ENCODE data around the gene GPRC5A. TPM values are rescaled to one million over a fixed set of nuclear protein-coding genes. Genes with fewer than 3 reads are reported as not detected.
A peak's percentile ranks its signal among the peaks of the same experiment; 100 is the strongest.

The GPRC5A gene
- total and polyA plus RNA-seq, 2 donors (not counting 1 experiment from before 2014, with no cell fraction given): 4.8 to 46.8 TPM

DNA sequence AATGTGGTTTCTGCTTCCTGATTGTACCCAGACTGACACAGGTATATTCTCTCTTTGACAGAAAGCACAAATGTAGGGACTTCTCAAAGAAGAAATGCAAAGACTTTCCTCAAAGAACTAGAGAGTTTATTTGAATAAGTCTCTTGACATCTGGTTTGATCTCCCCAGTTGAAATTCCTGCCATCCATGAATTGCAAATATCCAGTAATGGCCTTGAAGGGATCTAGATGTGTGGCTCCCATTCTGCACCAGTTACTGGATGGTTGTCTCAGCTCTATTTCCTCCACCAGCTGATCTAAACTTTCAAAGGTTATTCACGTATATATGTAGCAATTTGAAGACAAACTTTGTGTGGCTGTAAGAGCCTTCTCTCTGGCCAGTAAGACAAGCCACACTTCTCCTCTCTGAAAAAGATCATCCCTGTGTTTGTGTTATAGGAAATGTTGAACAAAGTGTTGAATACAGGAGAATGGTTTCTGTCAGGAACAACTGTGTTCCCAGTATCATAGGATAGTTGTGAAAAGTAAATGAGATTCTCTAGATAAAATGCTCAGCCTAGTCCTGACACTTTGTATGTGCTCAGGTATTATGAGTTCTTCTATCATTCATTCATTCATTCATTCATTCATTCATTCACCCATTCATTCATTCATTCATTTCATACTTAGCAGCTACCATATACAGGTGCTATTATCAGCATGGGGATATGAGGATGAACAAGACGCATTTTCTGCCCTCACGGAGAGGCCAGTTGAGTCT lies 22.7 kb upstream of the GPRC5A start:
- no peak overlapping the region for H3K4me3 ChIP-seq (replicated peaks in 1 of 4; ENCODE audit: control extremely low read depth in 1 of 4, insufficient read depth in 1 of 4, low read depth in 3 of 4, low read length in 4 of 4)
- H3K27me3 ChIP-seq (ENCODE audit: control insufficient read depth, insufficient read depth, low read length): no peaks in the 10 kb centered on the region
- no peaks in the 10 kb centered on the region for H3K79me2 ChIP-seq (ENCODE audit: control insufficient read depth, insufficient read depth, low read length)
- DNase-seq (ENCODE audit: low read depth in 2 of 2): no peak
- no peaks in the 10 kb centered on the region for H3K9me3 ChIP-seq (ENCODE audit: control insufficient read depth, insufficient read depth, low read depth, low read length)
- TF ChIP-seq EZH2 (IDR thresholded peaks at IDR 0.05; ENCODE audit: low read length, missing control alignments): no peak
- TF ChIP-seq, protein P1, sequence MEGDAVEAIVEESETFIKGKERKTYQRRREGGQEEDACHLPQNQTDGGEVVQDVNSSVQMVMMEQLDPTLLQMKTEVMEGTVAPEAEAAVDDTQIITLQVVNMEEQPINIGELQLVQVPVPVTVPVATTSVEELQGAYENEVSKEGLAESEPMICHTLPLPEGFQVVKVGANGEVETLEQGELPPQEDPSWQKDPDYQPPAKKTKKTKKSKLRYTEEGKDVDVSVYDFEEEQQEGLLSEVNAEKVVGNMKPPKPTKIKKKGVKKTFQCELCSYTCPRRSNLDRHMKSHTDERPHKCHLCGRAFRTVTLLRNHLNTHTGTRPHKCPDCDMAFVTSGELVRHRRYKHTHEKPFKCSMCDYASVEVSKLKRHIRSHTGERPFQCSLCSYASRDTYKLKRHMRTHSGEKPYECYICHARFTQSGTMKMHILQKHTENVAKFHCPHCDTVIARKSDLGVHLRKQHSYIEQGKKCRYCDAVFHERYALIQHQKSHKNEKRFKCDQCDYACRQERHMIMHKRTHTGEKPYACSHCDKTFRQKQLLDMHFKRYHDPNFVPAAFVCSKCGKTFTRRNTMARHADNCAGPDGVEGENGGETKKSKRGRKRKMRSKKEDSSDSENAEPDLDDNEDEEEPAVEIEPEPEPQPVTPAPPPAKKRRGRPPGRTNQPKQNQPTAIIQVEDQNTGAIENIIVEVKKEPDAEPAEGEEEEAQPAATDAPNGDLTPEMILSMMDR (conservative IDR thresholded peaks at IDR 0.05 in 1 of 2, IDR thresholded peaks at IDR 0.05 in 1 of 2; ENCODE audit: low read depth in 1 of 2, low read length in 2 of 2): no peak
- no peak overlapping the region for H3K4me2 ChIP-seq (ENCODE audit: extremely low read depth, insufficient read depth, low read length)
- no peak overlapping the region for H2AFZ ChIP-seq (ENCODE audit: low read length)
- H3K9ac ChIP-seq (ENCODE audit: insufficient read depth, low read length): no peak overlapping the region
- no peaks in the 10 kb centered on the region for H3K36me3 ChIP-seq (ENCODE audit: control insufficient read depth, insufficient read depth, low read length)
- no peak overlapping the region for H3K27ac ChIP-seq (ENCODE audit: insufficient read depth, low read length)
- no peaks in the 10 kb centered on the region for H4K20me1 ChIP-seq (ENCODE audit: control insufficient read depth, extremely low read depth, insufficient read depth, low read length)
- H3K4me1 ChIP-seq (ENCODE audit: control insufficient read depth, extremely low read depth, insufficient read depth, low read length): peaks cover 20% of the 10 kb centered on the region

DNA sequence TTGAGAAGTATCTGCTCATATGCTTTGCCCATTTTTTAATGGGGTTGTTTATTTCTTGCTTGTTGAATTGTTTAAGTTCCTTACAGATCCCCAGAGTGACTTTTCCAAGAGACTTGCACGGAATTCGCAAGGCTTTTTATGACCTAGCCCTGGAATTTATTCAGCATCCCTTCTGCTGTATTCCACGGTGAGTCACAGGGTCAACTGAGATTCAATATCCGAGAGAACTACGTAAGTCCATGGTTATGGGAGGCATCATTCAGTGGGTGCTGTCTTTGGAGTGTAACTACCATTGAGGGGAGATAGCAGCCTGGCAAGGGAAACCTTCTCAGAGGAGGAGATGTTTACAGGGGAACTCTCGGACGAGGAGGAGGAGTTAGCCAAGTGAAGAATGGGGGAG lies 20.9 kb upstream of the GPRC5A start:
- H3K9me3 ChIP-seq (ENCODE audit: control insufficient read depth, insufficient read depth, low read depth, low read length): no peaks in the 10 kb centered on the region
- H3K4me2 ChIP-seq (ENCODE audit: extremely low read depth, insufficient read depth, low read length): peak overlapping the region; percentile 72
- H3K4me1 ChIP-seq (ENCODE audit: control insufficient read depth, extremely low read depth, insufficient read depth, low read length): peaks cover 20% of the 10 kb centered on the region
- H3K27me3 ChIP-seq (ENCODE audit: control insufficient read depth, insufficient read depth, low read length): no peaks in the 10 kb centered on the region
- no peaks in the 10 kb centered on the region for H3K79me2 ChIP-seq (ENCODE audit: control insufficient read depth, insufficient read depth, low read length)
- no peak overlapping the region for H2AFZ ChIP-seq (ENCODE audit: low read length)
- peak overlapping the region; percentile 94 for H3K27ac ChIP-seq (ENCODE audit: insufficient read depth, low read length)
- H3K36me3 ChIP-seq (ENCODE audit: control insufficient read depth, insufficient read depth, low read length): no peaks in the 10 kb centered on the region
- no peak overlapping the region for H3K4me3 ChIP-seq (replicated peaks in 1 of 4; ENCODE audit: control extremely low read depth in 1 of 4, insufficient read depth in 1 of 4, low read depth in 3 of 4, low read length in 4 of 4)
- TF ChIP-seq, protein P1 (conservative IDR thresholded peaks at IDR 0.05 in 1 of 2, IDR thresholded peaks at IDR 0.05 in 1 of 2; ENCODE audit: low read depth in 1 of 2, low read length in 2 of 2): no peak
- no peak for TF ChIP-seq EZH2 (IDR thresholded peaks at IDR 0.05; ENCODE audit: low read length, missing control alignments)
- no peak overlapping the region for H3K9ac ChIP-seq (ENCODE audit: insufficient read depth, low read length)
- H4K20me1 ChIP-seq (ENCODE audit: control insufficient read depth, extremely low read depth, insufficient read depth, low read length): no peaks in the 10 kb centered on the region
- peak; percentile 90 to 100 for DNase-seq (ENCODE audit: low read depth in 2 of 2)

DNA sequence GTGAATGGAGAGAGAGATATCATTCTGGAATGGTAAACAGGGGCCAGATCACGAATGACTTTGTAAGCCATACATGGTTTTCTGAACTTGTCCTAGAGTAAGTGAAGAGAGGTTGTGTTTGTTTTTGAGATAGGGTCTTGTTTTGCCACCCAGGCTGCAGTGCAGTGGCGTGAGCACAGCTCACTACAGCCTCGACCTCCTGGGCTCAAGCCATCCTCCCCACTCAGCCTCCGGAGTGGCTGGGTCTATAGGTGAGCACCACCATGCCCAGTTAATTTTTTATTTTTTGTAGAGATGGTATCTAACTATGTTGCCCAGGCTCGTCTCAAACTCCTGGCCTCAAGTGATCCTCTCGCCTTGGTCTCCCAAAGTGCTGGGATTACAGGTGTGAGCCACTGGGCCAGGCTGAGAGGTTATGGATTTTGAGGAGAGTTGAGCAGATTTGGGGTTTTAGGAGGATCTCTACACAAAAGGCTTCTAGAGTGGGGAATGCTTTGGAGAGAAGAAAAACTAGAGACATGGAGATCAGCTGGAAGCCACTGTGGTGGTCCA lies 19.7 kb upstream of the GPRC5A start:
- no peak overlapping the region for H3K4me2 ChIP-seq (ENCODE audit: extremely low read depth, insufficient read depth, low read length)
- H3K9ac ChIP-seq (ENCODE audit: insufficient read depth, low read length): no peak overlapping the region
- H3K27me3 ChIP-seq (ENCODE audit: control insufficient read depth, insufficient read depth, low read length): no peaks in the 10 kb centered on the region
- no peaks in the 10 kb centered on the region for H3K79me2 ChIP-seq (ENCODE audit: control insufficient read depth, insufficient read depth, low read length)
- no peak overlapping the region for H3K4me3 ChIP-seq (replicated peaks in 1 of 4; ENCODE audit: control extremely low read depth in 1 of 4, insufficient read depth in 1 of 4, low read depth in 3 of 4, low read length in 4 of 4)
- H3K36me3 ChIP-seq (ENCODE audit: control insufficient read depth, insufficient read depth, low read length): no peaks in the 10 kb centered on the region
- H2AFZ ChIP-seq (ENCODE audit: low read length): no peak overlapping the region
- TF ChIP-seq, protein P1 (conservative IDR thresholded peaks at IDR 0.05 in 1 of 2, IDR thresholded peaks at IDR 0.05 in 1 of 2; ENCODE audit: low read depth in 1 of 2, low read length in 2 of 2): no peak
- no peak for TF ChIP-seq EZH2 (IDR thresholded peaks at IDR 0.05; ENCODE audit: low read length, missing control alignments)
- H3K9me3 ChIP-seq (ENCODE audit: control insufficient read depth, insufficient read depth, low read depth, low read length): no peaks in the 10 kb centered on the region
- H3K4me1 ChIP-seq (ENCODE audit: control insufficient read depth, extremely low read depth, insufficient read depth, low read length): peaks cover 20% of the 10 kb centered on the region
- H3K27ac ChIP-seq (ENCODE audit: insufficient read depth, low read length): peak overlapping the region; percentile 94
- no peak for DNase-seq (ENCODE audit: low read depth in 2 of 2)
- H4K20me1 ChIP-seq (ENCODE audit: control insufficient read depth, extremely low read depth, insufficient read depth, low read length): no peaks in the 10 kb centered on the region
